Nephron progenitor cell (in vitro differentiated cells): ENCODE measurements around the gene MED7.

Experiments
- DNase-seq: peaks from one replicate; pipeline ENCODE4 v3.0.0; 2021
- H3K27ac Mint-ChIP-seq: 2 replicates; pipeline ENCODE4 v1.8.0; 2021; ENCODE audit warnings: mild to moderate bottlenecking, moderate library complexity, mixed read lengths
- H3K27me3 Mint-ChIP-seq: 2 replicates; pipeline ENCODE4 v1.8.0; 2021; ENCODE audit warnings: mild to moderate bottlenecking, low read depth, mixed read lengths; ENCODE audit not compliant: poor library complexity
- H3K36me3 Mint-ChIP-seq: 2 replicates; pipeline ENCODE4 v1.8.0; 2021; ENCODE audit warnings: low read depth, mixed read lengths
- H3K4me1 Mint-ChIP-seq: 2 replicates; pipeline ENCODE4 v1.8.0; 2021; ENCODE audit warnings: mixed read lengths
- H3K4me3 Mint-ChIP-seq: 2 replicates; pipeline ENCODE4 v1.8.0; 2021; ENCODE audit warnings: mild to moderate bottlenecking, moderate library complexity, mixed read lengths
- H3K9me3 Mint-ChIP-seq: 2 replicates; pipeline ENCODE4 v1.8.0; 2021; ENCODE audit warnings: mild to moderate bottlenecking, moderate library complexity, mixed read lengths
- CTCF ChIP-seq: fragments of 200-600 bp; sonication (generic); IDR thresholded peaks from 2 replicates; pipeline ENCODE4 v1.5.0; 2021; ENCODE audit warnings: antibody characterized with exemption

Gene MED7

GRCh38 chr5:157143127-157143971 lies 684 bp upstream of the MED7 start:
- Mint-ChIP-seq H3K36me3 (peaks cover 37% of the 10 kb centered on the region), H3K9me3 (peaks cover 17% of the 10 kb centered on the region), H3K4me3 (peak overlapping the region; percentile 91), H3K4me1 (peaks cover 4% of the 10 kb centered on the region), H3K27me3 (peaks cover 9% of the 10 kb centered on the region), H3K27ac (no peak overlapping the region)
- no peak for TF ChIP-seq CTCF
- no peak for DNase-seq

GRCh38 chr5:157137691-157138090 lies 5.0 kb downstream of the MED7 start:
- Mint-ChIP-seq H3K36me3 (peaks cover 47% of the 10 kb centered on the region), H3K27ac (no peak overlapping the region), H3K27me3 (no peaks in the 10 kb centered on the region), H3K4me3 (no peak overlapping the region), H3K4me1 (peaks cover 4% of the 10 kb centered on the region), H3K9me3 (peaks cover 2% of the 10 kb centered on the region)
- DNase-seq: no peak
- no peak for TF ChIP-seq CTCF

GRCh38 chr5:157132281-157132612 lies 10.4 kb downstream of the MED7 start:
- DNase-seq: no peak

GRCh38 chr5:157130925-157131324 lies 11.7 kb downstream of the MED7 start:
- Mint-ChIP-seq H3K9me3 (peaks cover 4% of the 10 kb centered on the region), H3K27ac (no peak overlapping the region)
- no peak for DNase-seq

More at GRCh38 chr5:157132281-157132612, 10.4 kb downstream of the MED7 start:
- Mint-ChIP-seq H3K27me3 (peaks cover 6% of the 10 kb centered on the region), H3K9me3 (peaks cover 4% of the 10 kb centered on the region), H3K36me3 (peaks cover 6% of the 10 kb centered on the region), H3K27ac (no peak overlapping the region), H3K4me1 (no peaks in the 10 kb centered on the region), H3K4me3 (no peak overlapping the region)
- no peak for TF ChIP-seq CTCF

GRCh38 chr5:157121709-157122108 lies 21.0 kb downstream of the MED7 start:
- H3K4me3 Mint-ChIP-seq: no peak overlapping the region
- H3K36me3 Mint-ChIP-seq: no peaks in the 10 kb centered on the region
- H3K27ac Mint-ChIP-seq: no peak overlapping the region
- no peak for TF ChIP-seq CTCF
- peaks cover 34% of the 10 kb centered on the region for H3K9me3 Mint-ChIP-seq
- no peaks in the 10 kb centered on the region for H3K4me1 Mint-ChIP-seq
- no peak for DNase-seq
- H3K27me3 Mint-ChIP-seq: peaks cover 5% of the 10 kb centered on the region

More at GRCh38 chr5:157130925-157131324, 11.7 kb downstream of the MED7 start:
- Mint-ChIP-seq H3K27me3 (peaks cover 6% of the 10 kb centered on the region), H3K4me1 (no peaks in the 10 kb centered on the region), H3K4me3 (no peak overlapping the region), H3K36me3 (peaks cover under 1% of the 10 kb centered on the region)
- TF ChIP-seq CTCF: no peak

GRCh38 chr5:157120102-157120501 lies 22.6 kb downstream of the MED7 start:
- DNase-seq: no peak
- H3K27me3 Mint-ChIP-seq: peaks cover 6% of the 10 kb centered on the region
- H3K4me1 Mint-ChIP-seq: no peaks in the 10 kb centered on the region
- no peak overlapping the region for H3K27ac Mint-ChIP-seq
- TF ChIP-seq CTCF: no peak
- no peaks in the 10 kb centered on the region for H3K36me3 Mint-ChIP-seq
- H3K4me3 Mint-ChIP-seq: no peak overlapping the region
- peaks cover 34% of the 10 kb centered on the region for H3K9me3 Mint-ChIP-seq
